WTC11 (cell line): ENCODE results near the gene PRMT9. TPM values are rescaled to one million over a fixed set of nuclear protein-coding genes. Genes with fewer than 3 reads are reported as not detected.
A peak's percentile ranks its signal among the peaks of the same experiment; 100 is the strongest.

Experiments
- ATAC-seq: fragments of 200-7000 bp; cut with Tn5 transposase; 2 replicates; pipeline ENCODE4 v1.10.0; 2021; ENCODE audit warnings: mild to moderate bottlenecking, moderate library complexity
- CTCF ChIA-PET: fragments of 300-600 bp; sonication (Branson Sonifier 250); formaldehyde crosslinking; loops from one replicate; lab custom pipeline; 2021; ENCODE audit warnings: antibody characterized with exemption; lab: Charles Lee
- POLR2A ChIA-PET: fragments of 350-600 bp; sonication (Branson Sonifier 250); formaldehyde crosslinking; loops from one replicate; lab custom pipeline; 2021; ENCODE audit warnings: antibody characterized with exemption; lab: Charles Lee
- DNase-seq: peaks from one replicate; pipeline ENCODE4 v3.0.0; 2021; ENCODE audit warnings: low spot score
- H3K27ac Mint-ChIP-seq: 2 replicates; pipeline ENCODE4 v1.8.0; 2021; ENCODE audit warnings: mixed read lengths
- H3K27me3 Mint-ChIP-seq: 2 replicates; pipeline ENCODE4 v1.8.0; 2021; ENCODE audit warnings: low read depth, mild to moderate bottlenecking, moderate library complexity, mixed read lengths
- H3K36me3 Mint-ChIP-seq: 2 replicates; pipeline ENCODE4 v1.8.0; 2021; ENCODE audit warnings: mixed read lengths
- H3K4me1 Mint-ChIP-seq: 2 replicates; pipeline ENCODE4 v1.8.0; 2022; ENCODE audit warnings: mixed read lengths
- H3K4me3 Mint-ChIP-seq: 2 replicates; pipeline ENCODE4 v1.8.0; 2021; ENCODE audit warnings: mild to moderate bottlenecking, moderate library complexity, mixed read lengths
- H3K9me3 Mint-ChIP-seq: 2 replicates; pipeline ENCODE4 v1.8.0; 2021; ENCODE audit warnings: mixed read lengths
- ATF1 ChIP-seq: sonication (generic); formaldehyde crosslinking; IDR thresholded peaks from 2 replicates; pipeline ENCODE4 v1.8.1; 2023; ENCODE audit warnings: mild to moderate bottlenecking, moderate library complexity, missing genetic modification reagents
- ATF3 ChIP-seq: sonication (generic); formaldehyde crosslinking; conservative IDR thresholded peaks from 2 replicates; pipeline ENCODE4 v1.8.1; 2022; ENCODE audit warnings: mild to moderate bottlenecking, missing genetic modification reagents
- CDX4 ChIP-seq: fragments of 250-450 bp; sonication (Bioruptor Pico); IDR thresholded peaks from 2 replicates; pipeline ENCODE4 v1.9.0; 2021; ENCODE audit warnings: moderate library complexity, mild to moderate bottlenecking, inconsistent platforms, borderline replicate concordance
- CREB1 ChIP-seq: sonication (generic); formaldehyde crosslinking; IDR thresholded peaks from 2 replicates; pipeline ENCODE4 v1.8.0; 2023; ENCODE audit warnings: mild to moderate bottlenecking, missing genetic modification reagents
- CTCF ChIP-seq: fragments of 200-600 bp; IDR thresholded peaks from 2 replicates; pipeline ENCODE4 v1.8.0; 2022; ENCODE audit warnings: antibody characterized with exemption
- E2F5 ChIP-seq: sonication (generic); formaldehyde crosslinking; IDR thresholded peaks from 2 replicates; pipeline ENCODE4 v1.8.1; 2022; ENCODE audit warnings: mild to moderate bottlenecking, moderate library complexity, missing genetic modification reagents
- FOXP4 ChIP-seq: sonication (generic); formaldehyde crosslinking; IDR thresholded peaks from 2 replicates; pipeline ENCODE4 v1.8.0; 2022; ENCODE audit warnings: mild to moderate bottlenecking, missing genetic modification reagents
- GABPB1 ChIP-seq: sonication (generic); formaldehyde crosslinking; IDR thresholded peaks from 2 replicates; pipeline ENCODE4 v1.8.1; 2023; ENCODE audit warnings: mild to moderate bottlenecking, missing genetic modification reagents
- GRHL2 ChIP-seq: fragments of 250-450 bp; sonication (Bioruptor Pico); IDR thresholded peaks from 2 replicates; pipeline ENCODE4 v1.8.0; 2022; ENCODE audit warnings: mild to moderate bottlenecking, moderate library complexity; ENCODE audit not compliant: insufficient replicate concordance, severe bottlenecking
- JUN ChIP-seq: sonication (generic); formaldehyde crosslinking; IDR thresholded peaks from 2 replicates; pipeline ENCODE4 v1.8.0; 2023; ENCODE audit warnings: mild to moderate bottlenecking, missing genetic modification reagents
- MYBL2 ChIP-seq: sonication (generic); formaldehyde crosslinking; IDR thresholded peaks from 2 replicates; pipeline ENCODE4 v1.8.1; 2023; ENCODE audit warnings: mild to moderate bottlenecking, moderate library complexity, missing genetic modification reagents
- NR3C1 ChIP-seq: sonication (generic); formaldehyde crosslinking; conservative IDR thresholded peaks from 2 replicates; pipeline ENCODE4 v1.8.1; 2023; ENCODE audit warnings: low read depth, mild to moderate bottlenecking, missing genetic modification reagents
- PREB ChIP-seq: sonication (generic); formaldehyde crosslinking; IDR thresholded peaks from 2 replicates; pipeline ENCODE4 v1.8.1; 2022; ENCODE audit warnings: mild to moderate bottlenecking, missing genetic modification reagents, moderate library complexity, borderline replicate concordance
- RORB ChIP-seq: fragments of 250-450 bp; sonication (Bioruptor Pico); IDR thresholded peaks from 2 replicates; pipeline ENCODE4 v1.9.0; 2021; ENCODE audit warnings: mild to moderate bottlenecking
- SP1 ChIP-seq: sonication (generic); formaldehyde crosslinking; conservative IDR thresholded peaks from 2 replicates; pipeline ENCODE4 v1.8.1; 2022; ENCODE audit warnings: missing genetic modification reagents
- TCF7 ChIP-seq: sonication (generic); formaldehyde crosslinking; IDR thresholded peaks from 2 replicates; pipeline ENCODE4 v1.8.0; 2022; ENCODE audit warnings: mild to moderate bottlenecking, low read depth, missing genetic modification reagents, moderate library complexity
- TEAD4 ChIP-seq: sonication (generic); formaldehyde crosslinking; IDR thresholded peaks from 2 replicates; pipeline ENCODE4 v1.8.0; 2022; ENCODE audit warnings: mild to moderate bottlenecking, missing genetic modification reagents
- TP53 ChIP-seq: sonication (generic); formaldehyde crosslinking; IDR thresholded peaks from 2 replicates; pipeline ENCODE4 v1.8.1; 2023; ENCODE audit warnings: mild to moderate bottlenecking, missing genetic modification reagents
- USF1 ChIP-seq: sonication (generic); formaldehyde crosslinking; IDR thresholded peaks from 2 replicates; pipeline ENCODE4 v1.8.0; 2022; ENCODE audit warnings: mild to moderate bottlenecking, missing genetic modification reagents
- ZBTB21 ChIP-seq: sonication (generic); formaldehyde crosslinking; IDR thresholded peaks from 2 replicates; pipeline ENCODE4 v1.8.1; 2023; ENCODE audit warnings: mild to moderate bottlenecking, missing genetic modification reagents, borderline replicate concordance
- ZMAT4 ChIP-seq: fragments of 250-450 bp; sonication (Bioruptor Pico); IDR thresholded peaks from 2 replicates; pipeline ENCODE4 v1.9.0; 2021; ENCODE audit warnings: mild to moderate bottlenecking
- ZNF121 ChIP-seq: sonication (generic); formaldehyde crosslinking; IDR thresholded peaks from 2 replicates; pipeline ENCODE4 v1.8.0; 2023; ENCODE audit warnings: missing genetic modification reagents
- ZNF232 ChIP-seq: sonication (generic); formaldehyde crosslinking; IDR thresholded peaks from 2 replicates; pipeline ENCODE4 v1.8.0; 2022; ENCODE audit warnings: mild to moderate bottlenecking, missing genetic modification reagents
- ZNF416 ChIP-seq: fragments of 250-450 bp; sonication (Bioruptor Pico); IDR thresholded peaks from 2 replicates; pipeline ENCODE4 v1.9.0; 2021; ENCODE audit warnings: mild to moderate bottlenecking, inconsistent platforms
- ZNF425 ChIP-seq: fragments of 250-450 bp; sonication (Bioruptor Pico); conservative IDR thresholded peaks from 2 replicates; pipeline ENCODE4 v1.9.0; 2021; ENCODE audit warnings: mild to moderate bottlenecking
- total RNA-seq: library from RNA; stranded (reverse); gene quantifications from 3 replicates; pipeline ENCODE4 v1.2.3, GENCODE V29; 2021

PRMT9 gene
- total RNA-seq, 1 experiment from 2014 or later, result 11.4 TPM

- ATAC-seq, result no peak
- Mint-ChIP-seq H3K4me3 (peak overlapping the region; percentile 84), H3K4me1 (peaks cover 22% of the 10 kb centered on the region), H3K27me3 (peaks cover 4% of the 10 kb centered on the region; the same call in 1 of the 2 replicates)
- ChIA-PET CTCF (interaction anchor here (0.6 to 3.3 kb wide), 2 partner anchors 184 to 334 kb away, joined by 4 to 34 read pairs; no protein-coding TSS in a partner anchor), POLR2A (interaction anchor here (1.1 to 2.3 kb wide), 4 partner anchors 9 to 66 kb away, joined by 3 to 17 read pairs (median 4); partner anchors contain the start of genes ARHGAP10 and TMEM184C)
- no peak for TF ChIP-seq PREB (CRISPR knock-in tag)
- TF ChIP-seq ZNF121, result no peak
- TF ChIP-seq USF1 (CRISPR knock-in tag), result no peak
- no peak for TF ChIP-seq CDX4 (CRISPR knock-in tag)
- TF ChIP-seq TCF7 (CRISPR knock-in tag), result no peak
- TF ChIP-seq GRHL2 (CRISPR knock-in tag), result no peak
- TF ChIP-seq E2F5 (CRISPR knock-in tag), result no peak
- no peak for TF ChIP-seq SP1 (CRISPR knock-in tag)
- no peak for TF ChIP-seq ATF1 (CRISPR knock-in tag)
- TF ChIP-seq CREB1, result no peak
- no peak for TF ChIP-seq TP53 (CRISPR knock-in tag)
- TF ChIP-seq ZMAT4 (CRISPR knock-in tag), result no peak
- no peak for TF ChIP-seq TEAD4
- no peak for TF ChIP-seq ZBTB21 (CRISPR knock-in tag)
- no peak for TF ChIP-seq ZNF416 (CRISPR knock-in tag)
- TF ChIP-seq JUN (CRISPR knock-in tag), result no peak
- TF ChIP-seq, all 79 proteins: peak for 0
- Mint-ChIP-seq H3K27ac (peak overlapping the region; percentile 97), H3K9me3 (no peaks in the 10 kb centered on the region), H3K36me3 (peaks cover 5% of the 10 kb centered on the region)
- no peak for DNase-seq
These were observed 773 bp downstream of the PRMT9 start for GRCh38 chr4:147683188-147683591.

- peaks cover 22% of the 10 kb centered on the region for H3K4me1 Mint-ChIP-seq
- TF ChIP-seq FOXP4 (CRISPR knock-in tag), result no peak
- TF ChIP-seq ATF3 (CRISPR knock-in tag), result no peak
- no peak for TF ChIP-seq CTCF
- no peak for TF ChIP-seq GABPB1 (CRISPR knock-in tag)
- no peak for TF ChIP-seq RORB
- no peak for TF ChIP-seq MYBL2 (CRISPR knock-in tag)
- TF ChIP-seq ZNF232 (CRISPR knock-in tag), result no peak
- no peak for TF ChIP-seq ZNF425 (CRISPR knock-in tag)
- TF ChIP-seq NR3C1 (CRISPR knock-in tag), result no peak
- peaks cover 9% of the 10 kb centered on the region for H3K36me3 Mint-ChIP-seq
- peaks cover 4% of the 10 kb centered on the region; the same call in 1 of the 2 replicates for H3K27me3 Mint-ChIP-seq
- ChIA-PET CTCF (interaction anchor here (3.3 kb wide), 1 partner anchor 184 kb away, joined by 34 read pairs; no protein-coding TSS in a partner anchor), POLR2A (interaction anchor here (1.8 to 2.3 kb wide), 2 partner anchors 48 to 65 kb away, joined by 5 to 17 read pairs; partner anchors contain the start of genes ARHGAP10 and TMEM184C)
- H3K4me3 Mint-ChIP-seq, result peak overlapping the region; percentile 84
- ATAC-seq (no peak), DNase-seq (no peak)
- H3K9me3 Mint-ChIP-seq, result no peaks in the 10 kb centered on the region
- H3K27ac Mint-ChIP-seq, result no peak overlapping the region
These were observed 1.2 kb downstream of the PRMT9 start for GRCh38 chr4:147682755-147683154.
